Measurements from ENCODE around the gene CFAP73.

The CFAP73 gene

GRCh38 chr12:113142886-113143332 lies 6.6 kb upstream of the CFAP73 start:
- no peak for DNase-seq

GRCh38 chr12:113143959-113144358 lies 5.6 kb upstream of the CFAP73 start:
- no peak for DNase-seq

GRCh38 chr12:113144806-113145205 lies 4.7 kb upstream of the CFAP73 start:
- no peak for DNase-seq

GRCh38 chr12:113145720-113146551 lies 3.6 kb upstream of the CFAP73 start:
- DNase-seq: no peak

- DNase-seq: no peak
Observed at GRCh38 chr12:113146999-113147398, 2.5 kb upstream of the CFAP73 start.

- no peak for DNase-seq
Observed at GRCh38 chr12:113151655-113152054, 2.1 kb downstream of the CFAP73 start.

- DNase-seq: no peak
Observed at GRCh38 chr12:113152196-113152834, 2.8 kb downstream of the CFAP73 start.

GRCh38 chr12:113152835-113153814 lies 3.6 kb downstream of the CFAP73 start:
- DNase-seq: peak; percentile 59 to 80

- DNase-seq: no peak
Observed at GRCh38 chr12:113154351-113154973, 4.9 kb downstream of the CFAP73 start.

GRCh38 chr12:113155060-113155459 lies 5.5 kb downstream of the CFAP73 start:
- DNase-seq: no peak

- DNase-seq: no peak
Observed at GRCh38 chr12:113155646-113156045, 6.1 kb downstream of the CFAP73 start.

GRCh38 chr12:113157218-113157859 lies 7.8 kb downstream of the CFAP73 start:
- no peak for DNase-seq

- no peak for DNase-seq
Observed at GRCh38 chr12:113158439-113159203, 9.1 kb downstream of the CFAP73 start.

- DNase-seq: no peak
Observed at GRCh38 chr12:113159937-113160336, 10.4 kb downstream of the CFAP73 start.

- peak in 1 of 2 experiments; percentile 15 for DNase-seq
Observed at GRCh38 chr12:113161415-113162016, 12.0 kb downstream of the CFAP73 start.

- DNase-seq: no peak
Observed at GRCh38 chr12:113162102-113163029, 12.8 kb downstream of the CFAP73 start.

GRCh38 chr12:113163030-113163360 lies 13.5 kb downstream of the CFAP73 start:
- DNase-seq: no peak

- no peak for DNase-seq
Observed at GRCh38 chr12:113164014-113164413, 14.5 kb downstream of the CFAP73 start.

- DNase-seq: no peak
Observed at GRCh38 chr12:113165521-113166450, 16.3 kb downstream of the CFAP73 start.
